AG04449 (cell line): ENCODE data around the gene IGSF6.
"Not testable (repeated sequence)": the region's sequence is repeated elsewhere in the genome, so short reads cannot be mapped to it uniquely, and the experiment has no call there.

ENCODE experiments used
- CTCF ChIA-PET: fragments of 350-600 bp; formaldehyde crosslinking; extraction: SDS; loops from one replicate; lab custom pipeline; 2021; ENCODE audit warnings: antibody characterized with exemption; lab: Yijun Ruan, JAX
- POLR2A ChIA-PET: fragments of 400-600, 350-600 bp; formaldehyde crosslinking; extraction: SDS; loops from one replicate; lab custom pipeline; 2020; ENCODE audit warnings: antibody characterized with exemption, inconsistent platforms; lab: Yijun Ruan, JAX
- DNase-seq: peaks from one replicate; pipeline ENCODE4 v3.0.0-alpha.2; 2010; ENCODE audit warnings: low read depth, low spot score
- H3K4me3 ChIP-seq: 2 replicates; pipeline ENCODE4 v1.5.1; 2011; ENCODE audit warnings: low read depth, mild to moderate bottlenecking, control low read depth, low read length
- CTCF ChIP-seq: IDR thresholded peaks from one replicate; pipeline ENCODE4 v1.5.1; 2011; ENCODE audit warnings: mild to moderate bottlenecking, moderate library complexity, low read length, control low read depth, inconsistent platforms; ENCODE audit not compliant: insufficient read depth; ENCODE audit errors: missing control alignments

The IGSF6 gene, protein sequence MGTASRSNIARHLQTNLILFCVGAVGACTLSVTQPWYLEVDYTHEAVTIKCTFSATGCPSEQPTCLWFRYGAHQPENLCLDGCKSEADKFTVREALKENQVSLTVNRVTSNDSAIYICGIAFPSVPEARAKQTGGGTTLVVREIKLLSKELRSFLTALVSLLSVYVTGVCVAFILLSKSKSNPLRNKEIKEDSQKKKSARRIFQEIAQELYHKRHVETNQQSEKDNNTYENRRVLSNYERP

DNA sequence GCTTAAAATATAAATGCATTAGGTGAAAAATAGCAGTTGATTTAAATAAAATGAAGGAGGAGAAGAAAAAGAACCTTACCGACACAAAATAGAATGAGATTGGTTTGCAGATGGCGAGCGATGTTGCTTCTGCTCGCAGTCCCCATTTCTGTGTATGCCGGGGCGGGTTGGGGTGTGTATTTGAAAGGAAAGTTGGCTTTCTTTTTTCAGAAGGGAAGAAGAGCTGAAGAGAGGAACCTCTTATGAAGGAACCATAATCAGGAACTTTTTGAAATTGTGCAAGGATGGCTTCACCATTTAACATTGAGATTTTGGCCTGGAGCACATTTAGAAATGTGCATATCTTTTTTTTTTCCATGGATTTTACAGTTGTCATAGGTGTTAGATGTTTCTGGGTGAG is at the start of gene IGSF6:
Gene IGSF6, minus strand, starts transcription at position 156 of the 400 bp plus-strand sequence. Its CDS starts 10 bp downstream, at position 146.
- no peak for TF ChIP-seq CTCF
- DNase-seq = no peak
- ChIA-PET POLR2A (no interaction called here), CTCF (interaction anchor here (0.9 to 5.1 kb wide), 4 partner anchors 9 to 56 kb away, joined by 3 to 24 read pairs (median 4); no protein-coding TSS in a partner anchor)
- no peak within 1 kb of the TSS for H3K4me3 ChIP-seq

GRCh38 chr16:21701271-21701670 is 48.9 kb upstream of the IGSF6 start:
- ChIA-PET POLR2A (no interaction called here), CTCF (interaction anchor here (1.0 to 1.9 kb wide), 3 partner anchors 10 to 44 kb away, joined by 4 to 6 read pairs (median 5); no protein-coding TSS in a partner anchor)
- no peak for DNase-seq
- no peak for TF ChIP-seq CTCF
- H3K4me3 ChIP-seq = no peak overlapping the region

DNA sequence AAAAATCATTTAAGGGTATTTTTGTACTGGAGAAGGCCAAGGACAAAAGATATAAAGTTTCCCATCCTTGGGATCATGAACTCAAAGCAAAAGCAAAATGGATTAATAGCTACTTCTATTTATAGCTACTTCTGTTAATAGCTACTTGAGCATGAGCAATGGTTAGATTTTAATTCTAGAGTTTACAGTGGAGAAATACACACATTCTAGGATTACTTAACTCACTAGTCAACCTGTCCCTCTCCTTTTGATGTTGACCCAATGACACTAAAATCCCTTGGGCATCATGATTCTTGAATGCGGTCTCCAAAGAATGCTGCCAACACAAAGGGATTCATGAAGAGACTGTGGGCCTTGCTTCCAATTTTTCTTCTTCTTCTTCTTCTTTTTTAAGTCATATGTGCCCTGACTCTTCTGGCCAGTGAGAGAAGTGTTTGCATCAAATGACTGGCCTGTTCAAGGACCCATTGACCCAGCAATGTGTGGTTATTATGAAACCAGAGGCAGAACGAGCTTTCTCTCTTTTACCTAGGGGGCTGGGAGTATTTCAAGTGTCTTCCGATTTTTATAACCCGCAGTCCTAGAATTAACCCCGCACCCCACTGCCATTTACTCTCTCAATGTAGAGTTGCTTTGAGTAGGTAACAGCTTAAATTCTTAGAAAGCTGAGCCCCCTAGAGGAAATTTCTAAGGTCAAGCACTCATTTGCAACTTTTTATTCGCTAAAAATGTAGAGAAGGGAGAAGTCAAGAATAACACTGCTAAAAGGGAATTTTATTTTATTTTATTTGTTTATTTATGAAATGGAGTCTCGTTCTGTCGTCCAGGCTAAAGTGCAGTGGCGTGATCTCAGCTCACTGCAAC is 46.0 kb upstream of the IGSF6 start:
- CTCF ChIA-PET = interaction anchor here (1.1 to 1.8 kb wide), 3 partner anchors 8 to 41 kb away, joined by 3 to 11 read pairs (median 4); no protein-coding TSS in a partner anchor
- TF ChIP-seq CTCF = no peak
- H3K4me3 ChIP-seq = no peak overlapping the region
- POLR2A ChIA-PET = no interaction called here
- DNase-seq = no peak

GRCh38 chr16:21697032-21697431 is 44.6 kb upstream of the IGSF6 start:
- DNase-seq = no peak
- POLR2A ChIA-PET = no interaction called here
- H3K4me3 ChIP-seq = no peak overlapping the region
- no peak for TF ChIP-seq CTCF
- CTCF ChIA-PET = no interaction called here

DNA sequence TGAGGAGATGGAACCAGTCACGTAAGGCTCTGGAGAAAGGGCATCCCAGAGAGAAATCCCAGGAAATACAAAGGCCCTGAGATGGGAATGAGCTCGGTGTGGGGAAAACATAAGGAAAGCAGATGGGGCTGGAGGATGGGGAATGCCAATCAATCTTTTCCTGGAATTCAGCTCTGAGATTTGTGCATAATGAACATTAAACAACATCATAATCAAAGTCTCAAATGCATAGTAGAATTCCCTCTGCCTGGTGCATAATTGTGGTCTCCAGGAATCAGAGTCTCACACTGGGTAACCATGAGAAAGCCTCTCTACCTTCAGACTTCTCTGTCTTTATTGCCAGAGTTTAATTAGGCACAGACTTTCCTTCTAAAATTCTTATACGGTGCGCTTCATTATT is 42.2 kb upstream of the IGSF6 start:
- H3K4me3 ChIP-seq = no peak overlapping the region
- DNase-seq = no peak
- TF ChIP-seq CTCF = no peak
- CTCF ChIA-PET = interaction anchor here (2.0 to 4.5 kb wide), 2 partner anchors 13 to 37 kb away, joined by 8 to 28 read pairs; no protein-coding TSS in a partner anchor
- POLR2A ChIA-PET = no interaction called here

DNA sequence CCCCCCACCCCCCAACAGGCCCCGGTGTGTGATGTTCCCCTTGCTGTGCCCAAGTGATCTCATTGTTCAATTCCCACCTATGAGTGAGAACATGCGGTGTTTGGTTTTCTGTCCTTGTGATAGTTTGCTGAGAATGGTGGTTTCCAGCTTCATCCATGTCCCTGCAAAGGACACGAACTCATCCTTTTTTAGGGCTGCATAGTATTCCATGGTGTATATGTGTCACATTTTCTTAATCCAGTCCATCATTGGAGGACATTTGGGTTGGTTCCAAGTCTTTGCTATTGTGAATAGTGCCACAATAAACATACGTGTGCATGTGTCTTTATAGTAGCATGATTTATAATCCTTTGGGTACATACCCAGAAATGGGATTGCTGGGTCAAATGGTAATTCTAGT is 38.6 kb upstream of the IGSF6 start:
- CTCF ChIA-PET, H3K4me3 ChIP-seq, POLR2A ChIA-PET, DNase-seq: not testable (repeated sequence)
